ES-I3 (cell line): ENCODE results near the gene GINS2.

ENCODE experiments used
- H3K36me3 ChIP-seq: 2 replicates; pipeline ENCODE4 v1.6.1; 2013; ENCODE audit warnings: mild to moderate bottlenecking, low read length, control low read depth, moderate library complexity; ENCODE audit not compliant: insufficient read depth
- H3K4me1 ChIP-seq: 2 replicates; pipeline ENCODE4 v1.6.1; 2013; ENCODE audit warnings: mild to moderate bottlenecking, control low read depth, low read length; ENCODE audit not compliant: insufficient read depth
- H3K9ac ChIP-seq: 2 replicates; pipeline ENCODE4 v1.6.1; 2013; ENCODE audit warnings: low read depth, mild to moderate bottlenecking, low read length, moderate library complexity
- H3K9me3 ChIP-seq: 2 replicates; pipeline ENCODE4 v1.6.1; 2013; ENCODE audit warnings: mild to moderate bottlenecking, low read length, moderate library complexity; ENCODE audit not compliant: control insufficient read depth, insufficient read depth

GINS2 gene

DNA sequence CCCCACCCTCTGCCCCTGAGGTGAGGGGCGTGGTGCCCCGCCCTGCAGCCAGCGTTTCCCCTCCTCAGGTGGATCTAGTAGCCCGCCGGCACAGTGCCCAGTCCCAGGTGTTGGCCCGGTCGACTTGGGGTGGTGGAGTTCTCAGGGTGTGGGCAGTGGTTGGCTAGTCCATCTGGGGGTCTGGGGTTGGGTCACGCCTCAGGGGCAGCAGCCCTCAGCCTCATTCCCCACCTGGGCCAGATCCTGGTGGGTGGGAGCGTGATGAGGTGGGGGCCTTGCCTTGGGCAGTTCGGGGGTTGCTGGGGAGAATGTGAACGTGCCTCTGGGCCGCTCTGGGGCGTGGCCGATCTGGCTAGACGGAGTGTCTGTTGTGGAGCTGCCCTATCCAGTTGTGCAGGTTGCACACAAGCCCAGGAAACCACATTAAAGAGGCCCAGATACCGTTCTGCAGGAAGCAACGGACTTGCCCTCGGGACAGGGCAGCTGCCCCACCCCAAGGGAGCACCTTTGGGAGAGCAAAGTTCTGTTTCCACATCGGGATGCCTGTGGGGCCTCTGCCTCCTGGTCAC is 43.6 kb downstream of the GINS2 start:
- H3K4me1 ChIP-seq, result no peaks in the 10 kb centered on the region
- H3K36me3 ChIP-seq, result no peaks in the 10 kb centered on the region; the same call in 1 of the 2 replicates
- no peaks in the 10 kb centered on the region for H3K9me3 ChIP-seq
- no peak overlapping the region for H3K9ac ChIP-seq

DNA sequence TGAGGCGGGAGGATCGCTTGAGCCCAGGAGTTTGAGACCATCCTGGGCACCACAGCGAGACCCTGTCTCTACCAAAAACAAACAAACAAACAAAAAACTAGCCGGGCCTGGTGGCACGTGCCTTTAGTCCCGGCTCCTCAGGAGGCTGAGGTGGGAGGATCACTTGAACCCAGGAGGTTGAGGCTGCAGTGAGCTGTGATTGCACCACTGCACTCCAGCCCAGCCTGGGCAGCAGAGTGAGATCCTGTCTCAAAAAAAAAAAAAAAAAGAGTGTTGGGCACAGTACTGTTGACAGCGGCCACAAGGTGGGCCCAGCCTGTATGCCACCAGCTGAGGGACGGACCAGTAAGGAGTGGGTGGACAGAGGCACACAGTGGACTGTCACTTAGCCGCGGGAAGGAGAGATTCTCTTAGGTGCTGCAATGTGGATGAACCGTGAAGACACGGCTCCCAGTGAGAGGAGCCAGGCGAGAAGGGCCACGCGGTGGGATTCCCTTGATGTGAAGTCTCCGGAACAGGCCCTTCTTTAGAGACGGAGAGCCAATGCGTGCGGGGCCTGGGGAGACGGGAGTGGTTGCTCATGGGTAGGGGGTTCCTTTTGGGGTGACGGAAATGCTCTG is 44.6 kb downstream of the GINS2 start:
- Histone ChIP-seq H3K9ac (no peak overlapping the region), H3K4me1 (no peaks in the 10 kb centered on the region), H3K36me3 (no peaks in the 10 kb centered on the region; the same call in 1 of the 2 replicates), H3K9me3 (no peaks in the 10 kb centered on the region)

GRCh38 chr16:85643631-85644030 is 45.1 kb downstream of the GINS2 start:
- Histone ChIP-seq H3K36me3 (no peaks in the 10 kb centered on the region), H3K9ac (no peak overlapping the region), H3K4me1 (no peaks in the 10 kb centered on the region), H3K9me3 (no peaks in the 10 kb centered on the region)

- no peaks in the 10 kb centered on the region for H3K9me3 ChIP-seq
- H3K4me1 ChIP-seq, result no peaks in the 10 kb centered on the region
- H3K36me3 ChIP-seq, result no peaks in the 10 kb centered on the region
- H3K9ac ChIP-seq, result no peak overlapping the region
These were observed 45.9 kb downstream of the GINS2 start for GRCh38 chr16:85642762-85643358.

DNA sequence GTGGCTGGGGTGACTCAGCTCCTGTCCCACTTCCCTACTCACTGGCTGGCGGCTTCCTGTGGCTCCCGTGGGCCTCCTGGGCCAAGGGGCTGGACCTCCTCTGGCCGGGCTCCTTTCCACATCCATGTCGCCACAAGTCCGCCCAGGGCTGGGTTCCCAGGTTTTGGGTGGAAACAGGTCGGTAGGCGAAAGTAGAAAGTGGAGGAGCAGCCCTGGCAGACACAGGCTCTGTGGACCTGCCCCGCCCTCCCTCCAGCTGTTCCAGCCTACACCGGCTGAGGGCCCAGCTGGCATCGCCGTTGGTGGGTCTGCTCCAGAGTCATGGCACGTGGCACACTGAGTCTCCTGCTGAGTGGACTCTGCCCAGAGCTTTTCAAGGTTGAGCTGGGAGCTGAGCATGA is 47.0 kb downstream of the GINS2 start:
- H3K4me1 ChIP-seq, result no peaks in the 10 kb centered on the region
- H3K36me3 ChIP-seq, result no peaks in the 10 kb centered on the region
- no peak overlapping the region for H3K9ac ChIP-seq
- H3K9me3 ChIP-seq, result no peaks in the 10 kb centered on the region

- no peak overlapping the region for H3K9ac ChIP-seq
- no peaks in the 10 kb centered on the region for H3K9me3 ChIP-seq
- H3K36me3 ChIP-seq, result no peaks in the 10 kb centered on the region
- no peaks in the 10 kb centered on the region for H3K4me1 ChIP-seq
These were observed 47.4 kb downstream of the GINS2 start for GRCh38 chr16:85641305-85641704.

GRCh38 chr16:85640585-85640984 is 48.2 kb downstream of the GINS2 start:
- no peak overlapping the region for H3K9ac ChIP-seq
- no peaks in the 10 kb centered on the region for H3K36me3 ChIP-seq
- no peaks in the 10 kb centered on the region for H3K4me1 ChIP-seq

GRCh38 chr16:85640254-85640558 is 48.5 kb downstream of the GINS2 start:
- H3K4me1 ChIP-seq, result no peaks in the 10 kb centered on the region
- H3K9me3 ChIP-seq, result no peaks in the 10 kb centered on the region
- H3K36me3 ChIP-seq, result no peaks in the 10 kb centered on the region
- no peak overlapping the region for H3K9ac ChIP-seq

More at GRCh38 chr16:85640585-85640984, 48.2 kb downstream of the GINS2 start:
- H3K9me3 ChIP-seq, result no peaks in the 10 kb centered on the region

- no peaks in the 10 kb centered on the region for H3K4me1 ChIP-seq
- no peaks in the 10 kb centered on the region for H3K36me3 ChIP-seq
- H3K9ac ChIP-seq, result no peak overlapping the region
- no peaks in the 10 kb centered on the region for H3K9me3 ChIP-seq
These were observed 49.1 kb downstream of the GINS2 start for GRCh38 chr16:85639529-85640253.

DNA sequence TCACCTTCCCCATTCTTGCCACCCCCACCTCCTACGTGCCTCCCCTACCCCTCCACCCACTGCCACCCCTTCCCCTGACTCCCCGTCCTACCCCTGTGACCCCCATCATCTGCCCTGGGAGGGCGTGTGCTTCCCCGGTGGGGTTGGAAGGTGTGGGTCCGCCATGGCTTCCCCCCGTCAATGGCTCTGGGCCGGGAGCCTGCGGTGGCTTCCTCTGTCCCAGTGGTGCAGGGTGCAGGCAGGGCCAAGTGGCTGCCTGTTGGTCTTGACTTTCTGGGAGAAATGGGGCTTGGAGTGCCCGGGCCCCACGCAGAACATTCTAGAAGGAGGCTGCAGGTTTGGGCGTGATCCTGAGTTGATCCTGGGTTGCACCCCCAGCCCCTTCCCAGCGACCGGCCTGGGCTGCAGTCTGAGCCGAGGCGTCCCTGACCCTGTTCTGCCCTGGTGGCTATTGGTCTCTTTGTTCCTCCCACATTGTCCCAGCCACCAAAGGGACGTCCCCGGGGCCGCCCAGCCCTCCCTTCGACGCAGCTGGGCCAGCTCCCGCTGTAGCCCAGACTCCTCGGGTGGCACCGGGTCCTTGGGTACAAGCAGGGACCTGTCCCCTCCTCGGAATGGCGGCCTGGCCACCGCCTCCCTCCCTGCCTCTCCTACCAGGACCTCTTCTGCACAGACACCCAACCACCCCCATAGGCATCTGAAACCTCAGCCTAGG is 49.9 kb downstream of the GINS2 start:
- no peak overlapping the region for H3K9ac ChIP-seq
- no peaks in the 10 kb centered on the region for H3K9me3 ChIP-seq
- no peaks in the 10 kb centered on the region for H3K36me3 ChIP-seq
- no peaks in the 10 kb centered on the region for H3K4me1 ChIP-seq

- Histone ChIP-seq H3K4me1 (no peaks in the 10 kb centered on the region), H3K36me3 (no peaks in the 10 kb centered on the region), H3K9me3 (no peaks in the 10 kb centered on the region), H3K9ac (no peak overlapping the region)
These were observed 50.7 kb downstream of the GINS2 start for GRCh38 chr16:85637808-85638647.

GRCh38 chr16:85637061-85637807 is 51.5 kb downstream of the GINS2 start:
- H3K9ac ChIP-seq, result no peak overlapping the region
- H3K9me3 ChIP-seq, result no peaks in the 10 kb centered on the region
- no peaks in the 10 kb centered on the region for H3K36me3 ChIP-seq
- H3K4me1 ChIP-seq, result no peaks in the 10 kb centered on the region

DNA sequence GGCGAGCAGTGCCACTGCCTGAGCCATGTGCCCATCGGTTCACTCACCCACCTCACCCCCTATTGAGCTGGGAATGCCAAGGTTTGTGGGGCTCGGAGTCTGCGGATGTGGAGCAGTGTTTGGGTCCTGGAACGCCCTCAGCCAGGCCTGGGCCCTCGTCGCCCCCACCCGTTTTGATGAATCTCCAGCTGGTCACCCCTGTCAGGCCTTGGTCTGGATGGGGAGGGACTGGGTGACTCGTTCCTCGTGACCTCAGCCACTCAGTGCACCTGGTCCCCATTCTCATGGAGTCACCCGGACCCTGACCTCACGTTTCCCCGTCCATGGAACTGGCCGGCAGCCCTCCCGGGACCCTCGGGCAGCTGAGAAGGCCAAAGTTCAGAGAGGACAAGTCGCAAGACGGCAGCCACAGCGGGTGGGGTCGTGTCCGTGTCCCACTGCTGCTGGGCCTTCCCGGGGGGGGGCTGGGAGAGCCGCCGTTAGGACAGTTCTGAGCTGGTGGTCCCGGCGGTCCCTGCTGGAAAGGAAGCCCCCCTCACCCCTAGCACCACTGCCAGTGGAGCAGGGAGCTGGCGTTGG is 52.4 kb downstream of the GINS2 start:
- H3K36me3 ChIP-seq, result no peaks in the 10 kb centered on the region

More for the DNA sequence above, 52.4 kb downstream of the GINS2 start:
- no peak overlapping the region for H3K9ac ChIP-seq
- no peaks in the 10 kb centered on the region for H3K4me1 ChIP-seq
- no peaks in the 10 kb centered on the region for H3K9me3 ChIP-seq
